Breast epithelium (tissue), 4 donors: ENCODE data around the gene DARS2. TPM values are rescaled to one million over a fixed set of nuclear protein-coding genes. Genes with fewer than 3 reads are reported as not detected.
"Not testable (repeated sequence)": the region's sequence is repeated elsewhere in the genome, so short reads cannot be mapped to it uniquely, and the experiment has no call there.

ENCODE experiments used
- DNase-seq, 2 donors: peaks; one replicate each; pipeline ENCODE4 v3.0.0-alpha.2; 2019; ENCODE audit warnings: low spot score in 2 of 2
- H3K27ac ChIP-seq, 2 donors: fragments of 200-600 bp; sonication (generic) in 1 of 2; one replicate each; pipeline ENCODE4 v1.5.1; 2016 to 2019; ENCODE audit warnings: mild to moderate bottlenecking in 1 of 2
- H3K27me3 ChIP-seq, 2 donors: fragments of 200-600 bp; sonication (generic) in 1 of 2; one replicate each; pipeline versions ENCODE4 v1.5.1 to v1.6.0; 2017 to 2019; ENCODE audit warnings: control low read depth in 1 of 2, mild to moderate bottlenecking in 1 of 2
- H3K36me3 ChIP-seq: fragments of 200-600 bp; one replicate; pipeline ENCODE4 v1.5.1; 2019
- H3K4me1 ChIP-seq, 2 donors: fragments of 200-600 bp; sonication (generic); one replicate each; pipeline ENCODE4 v1.5.1; 2016 to 2019; ENCODE audit warnings: control low read depth in 1 of 2
- H3K4me3 ChIP-seq, 3 donors: fragments of 200-600 bp; sonication (generic); 1 replicate in 2 of 3; 2 replicates in 1 of 3; pipeline ENCODE4 v1.5.1; 2016 to 2019; ENCODE audit warnings: mild to moderate bottlenecking in 3 of 3, moderate library complexity in 2 of 3
- H3K9me3 ChIP-seq, 2 donors: fragments of 200-600 bp; sonication (generic) in 1 of 2; one replicate each; pipeline ENCODE4 v1.5.1; 2016 to 2019; ENCODE audit warnings: control low read depth in 1 of 2
- CTCF ChIP-seq, 3 donors: fragments of 450-650 bp; IDR thresholded peaks; one replicate each; pipeline ENCODE4 v1.5.1; 2016 to 2017; ENCODE audit warnings: antibody characterized with exemption in 3 of 3, mild to moderate bottlenecking in 3 of 3, moderate library complexity in 3 of 3
- POLR2A ChIP-seq: fragments of 450-650 bp; IDR thresholded peaks from one replicate; pipeline ENCODE4 v1.6.1; 2016; ENCODE audit warnings: antibody characterized with exemption, mild to moderate bottlenecking, moderate library complexity
- POLR2AphosphoS5 ChIP-seq, 3 donors: sonication (generic); formaldehyde crosslinking; IDR thresholded peaks; one replicate each; pipeline ENCODE4 v1.6.1; 2017; ENCODE audit warnings: antibody characterized with exemption in 3 of 3
- intact Hi-C: fragments of 100-400 bp; cut with DNase I; formaldehyde crosslinking; loops from one replicate; pipeline ENCODE4 v1.15.1; 2023; ENCODE audit warnings: low total_unique reads
- total RNA-seq, 3 donors: library from RNA; depleted of rRNA; stranded (reverse); fragments of >200 nt; gene quantifications; one replicate each; pipeline ENCODE4 v1.1.0, GENCODE V29; 2016

The DARS2 gene
- total RNA-seq, 3 donors from 2014 or later: 9.4 to 15.8 (median 14.1) TPM

DNA sequence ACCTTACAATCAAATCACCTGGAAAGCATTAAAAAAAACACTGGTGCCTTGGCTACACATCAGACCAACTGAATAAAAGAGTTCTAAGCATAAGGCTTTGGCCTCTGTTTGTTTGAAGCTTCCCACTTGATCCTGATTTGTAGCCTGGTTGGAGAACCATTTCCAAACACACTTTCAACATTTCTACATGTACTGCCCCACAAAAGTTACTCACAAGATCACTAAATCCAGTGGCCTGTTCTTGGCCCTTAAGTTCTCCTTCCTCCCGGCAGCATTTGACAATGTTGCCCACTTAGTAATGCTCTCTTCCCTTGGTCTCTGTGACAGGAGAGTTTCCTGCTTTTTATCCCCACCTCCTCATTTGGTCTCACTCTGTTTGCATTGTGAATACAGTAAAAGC is 31.5 kb downstream of the DARS2 start:
- Histone ChIP-seq H3K4me1 (no peaks in the 10 kb centered on the region), H3K4me3 (no peak overlapping the region), H3K27ac (no peak overlapping the region), H3K36me3 (peaks cover 3% of the 10 kb centered on the region), H3K9me3 (no peaks in the 10 kb centered on the region), H3K27me3 (no peaks in the 10 kb centered on the region)
- intact Hi-C loops: no loop called here
- DNase-seq: no peak
- TF ChIP-seq POLR2AphosphoS5 (IDR thresholded peaks at IDR 0.05) (no peak), CTCF (IDR thresholded peaks at IDR 0.05) (no peak), POLR2A (no peak)

GRCh38 chr1:173856903-173857302 is 32.4 kb downstream of the DARS2 start:
- peaks cover 3% of the 10 kb centered on the region for H3K36me3 ChIP-seq
- TF ChIP-seq POLR2AphosphoS5 (IDR thresholded peaks at IDR 0.05) (no peak), CTCF (IDR thresholded peaks at IDR 0.05) (no peak), POLR2A (no peak)
- intact Hi-C loops: no loop called here

DNA sequence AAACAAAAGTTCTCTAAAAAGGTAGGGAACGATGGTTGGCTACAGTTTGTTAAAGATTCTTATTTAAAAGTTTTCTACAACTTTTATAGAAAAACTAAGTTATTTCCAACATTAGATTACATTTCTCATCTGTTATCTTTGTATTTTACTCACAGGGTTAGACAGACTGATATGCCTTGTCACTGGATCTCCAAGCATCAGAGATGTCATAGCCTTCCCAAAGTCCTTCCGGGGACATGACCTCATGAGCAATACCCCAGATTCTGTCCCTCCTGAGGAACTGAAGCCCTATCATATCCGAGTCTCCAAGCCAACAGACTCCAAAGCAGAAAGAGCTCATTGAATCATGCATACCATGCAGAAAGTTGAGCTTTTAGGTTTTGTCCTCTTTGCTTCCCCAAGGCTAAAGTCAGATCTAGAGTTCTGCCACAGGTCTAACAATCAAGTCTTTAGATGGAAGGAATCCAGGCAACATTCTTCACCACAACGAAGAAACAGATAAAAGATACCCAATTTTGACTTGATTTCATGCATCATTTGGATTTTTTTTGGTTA is 33.0 kb downstream of the DARS2 start:
- Histone ChIP-seq H3K4me1 (no peaks in the 10 kb centered on the region), H3K36me3 (peaks cover 3% of the 10 kb centered on the region), H3K4me3 (no peak overlapping the region), H3K27ac (no peak overlapping the region), H3K9me3 (no peaks in the 10 kb centered on the region), H3K27me3 (no peaks in the 10 kb centered on the region)
- DNase-seq: no peak
- TF ChIP-seq POLR2AphosphoS5 (IDR thresholded peaks at IDR 0.05) (no peak), CTCF (IDR thresholded peaks at IDR 0.05) (no peak), POLR2A (no peak)
- intact Hi-C loops: no loop called here

More at GRCh38 chr1:173856903-173857302, 32.4 kb downstream of the DARS2 start:
- H3K4me3 ChIP-seq: no peak overlapping the region
- H3K9me3 ChIP-seq: no peaks in the 10 kb centered on the region
- H3K4me1 ChIP-seq: no peaks in the 10 kb centered on the region
- no peaks in the 10 kb centered on the region for H3K27me3 ChIP-seq
- no peak overlapping the region for H3K27ac ChIP-seq
- DNase-seq: no peak

DNA sequence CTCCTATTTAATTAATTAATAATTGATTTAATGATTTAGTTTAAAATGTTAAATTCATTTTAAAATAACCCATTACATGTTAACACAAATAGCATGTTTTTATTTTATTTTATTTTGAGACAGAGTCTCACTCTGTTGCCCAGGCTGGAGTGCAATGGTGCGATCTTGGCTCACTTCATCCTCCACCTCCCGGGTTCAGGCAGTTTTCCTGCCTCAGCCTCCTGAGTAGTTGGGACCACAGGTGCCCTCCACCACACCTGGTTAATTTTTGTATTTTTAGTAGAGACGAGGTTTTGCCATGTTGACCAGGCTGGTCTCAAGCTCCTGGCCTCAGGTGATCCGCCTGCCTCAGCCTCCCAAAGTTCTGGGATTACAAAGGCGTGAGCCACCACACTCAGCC is 35.1 kb downstream of the DARS2 start:
- H3K27ac ChIP-seq, H3K36me3 ChIP-seq, H3K9me3 ChIP-seq, H3K4me1 ChIP-seq, H3K27me3 ChIP-seq, intact Hi-C loops, DNase-seq, H3K4me3 ChIP-seq: not testable (repeated sequence)

DNA sequence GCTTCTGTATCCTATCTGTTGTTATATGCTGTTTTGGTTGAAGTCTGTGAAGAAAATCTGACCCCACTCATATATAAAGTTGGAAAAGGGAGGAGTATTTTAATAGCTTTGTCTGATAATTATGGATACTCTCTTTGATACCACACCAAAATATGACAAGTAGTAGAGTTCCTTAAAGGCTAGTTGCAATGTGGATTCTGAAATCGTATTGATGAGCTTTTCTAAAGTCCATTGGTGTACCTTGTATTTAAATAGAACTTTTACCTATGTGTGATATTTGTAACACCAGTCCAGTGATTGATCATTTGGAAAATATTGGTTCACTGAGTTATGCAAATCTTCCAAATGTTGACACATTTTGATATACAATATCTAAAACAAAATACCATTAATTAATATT is 35.6 kb downstream of the DARS2 start:
- no peaks in the 10 kb centered on the region for H3K9me3 ChIP-seq
- intact Hi-C loops: no loop called here
- no peak overlapping the region for H3K4me3 ChIP-seq
- DNase-seq: no peak
- no peaks in the 10 kb centered on the region for H3K4me1 ChIP-seq
- H3K27ac ChIP-seq: no peak overlapping the region
- H3K27me3 ChIP-seq: no peaks in the 10 kb centered on the region
- peaks cover 3% of the 10 kb centered on the region for H3K36me3 ChIP-seq
- TF ChIP-seq POLR2AphosphoS5 (IDR thresholded peaks at IDR 0.05) (no peak), POLR2A (no peak), CTCF (IDR thresholded peaks at IDR 0.05) (no peak)

- H3K4me3 ChIP-seq: no peak overlapping the region
- no peaks in the 10 kb centered on the region for H3K36me3 ChIP-seq
- no peak for DNase-seq
- no peaks in the 10 kb centered on the region for H3K27me3 ChIP-seq
- intact Hi-C loops: no loop called here
- TF ChIP-seq CTCF (IDR thresholded peaks at IDR 0.05): no peak
- no peak for TF ChIP-seq POLR2A
- no peak for TF ChIP-seq POLR2AphosphoS5 (IDR thresholded peaks at IDR 0.05)
- no peaks in the 10 kb centered on the region for H3K9me3 ChIP-seq
- H3K27ac ChIP-seq: no peak overlapping the region
- peaks cover 0 to under 1% of the 10 kb centered on the region in 2 donors for H3K4me1 ChIP-seq
Observed at GRCh38 chr1:173861731-173862145, 37.3 kb downstream of the DARS2 start.

GRCh38 chr1:173862146-173862768 is 37.8 kb downstream of the DARS2 start:
- H3K27me3 ChIP-seq, DNase-seq, intact Hi-C loops, H3K36me3 ChIP-seq, H3K4me1 ChIP-seq, H3K9me3 ChIP-seq, H3K27ac ChIP-seq, H3K4me3 ChIP-seq: not testable (repeated sequence)
